Erythroblast (primary cell): ENCODE results near the gene P2RY6.

ENCODE experiments used
- GATA1 ChIP-seq: IDR thresholded peaks from 2 replicates; pipeline ENCODE4 v1.6.1; 2011; ENCODE audit warnings: low read depth, mild to moderate bottlenecking, control low read depth, low read length, moderate library complexity
- POLR2A ChIP-seq: IDR thresholded peaks from 2 replicates; pipeline ENCODE4 v1.6.1; 2011; ENCODE audit warnings: mild to moderate bottlenecking, low read length

DNA sequence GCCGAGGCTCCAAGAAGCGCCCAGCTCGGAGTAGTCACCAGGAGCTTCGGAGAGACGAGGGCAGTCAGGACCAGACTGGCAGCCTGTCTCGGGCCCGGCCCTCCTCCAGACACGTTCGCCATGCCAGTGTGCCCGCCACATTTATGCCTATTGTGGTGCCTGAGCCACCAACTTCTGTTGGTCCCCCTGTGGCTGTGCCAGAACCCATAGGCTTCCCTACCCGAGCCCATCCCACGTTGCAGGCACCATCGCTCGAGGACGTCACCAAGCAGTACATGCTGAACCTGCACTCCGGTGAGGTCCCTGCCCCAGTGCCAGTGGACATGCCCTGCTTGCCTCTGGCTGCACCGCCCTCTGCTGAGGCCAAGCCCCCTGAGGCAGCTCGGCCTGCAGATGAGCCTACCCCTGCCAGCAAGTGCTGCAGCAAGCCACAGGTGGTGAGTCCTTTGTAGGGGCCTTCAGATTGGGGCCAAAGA is 39.3 kb downstream of the P2RY6 start:
- no peak for TF ChIP-seq POLR2A
- no peak for TF ChIP-seq GATA1
